ENCODE data around the gene RASAL3. TPM values are rescaled to one million over a fixed set of nuclear protein-coding genes. Genes with fewer than 3 reads are reported as not detected.
A peak's percentile ranks its signal among the peaks of the same experiment; 100 is the strongest.
"Not testable (repeated sequence)": the region's sequence is repeated elsewhere in the genome, so short reads cannot be mapped to it uniquely, and the experiment has no call there.

The RASAL3 gene
- polyA plus RNA-seq = 1 to 10 TPM in 2 of 3 donors, under 1 TPM in 1; 0.86 to 3.9 (median 3.3) TPM

- 27 to 33% (median 32%) methylated on average over 16 to 17 of the region's 17 CpGs for WGBS, 3 donors
- H3K27ac ChIP-seq (ENCODE audit: low read depth, low read length) = peak within 1 kb of the TSS; percentile 46
Observed at GRCh38 chr19:15464394-15465385, at the start of gene RASAL3. TSS of gene RASAL3 (minus strand) at chr19:15464544. CDS start at chr19:15464358, 186 bp downstream.

GRCh38 chr19:15511671-15512424 lies 47.5 kb upstream of the RASAL3 start:
- WGBS, 3 donors = 84 to 95% (median 90%) methylated on average over 19 of the region's 19 CpGs
- no peak overlapping the region for H3K27ac ChIP-seq (ENCODE audit: low read depth, low read length)

- 3 to 7% (median 5%) methylated on average over 38 to 52 of the region's 52 CpGs for WGBS, 3 donors
- no peak within 1 kb of the TSS for H3K27ac ChIP-seq (ENCODE audit: low read depth, low read length)
Observed at GRCh38 chr19:15508035-15508710, 43.8 kb upstream of the RASAL3 start, which contains the start of gene CYP4F22. TSS of gene CYP4F22 (plus strand) at chr19:15508525. CDS start at chr19:15525337, 16,812 bp downstream.

- no peak overlapping the region for H3K27ac ChIP-seq (ENCODE audit: low read depth, low read length)
- 60 to 67% (median 61%) methylated on average over 14 of the region's 14 CpGs for WGBS, 3 donors
Observed at GRCh38 chr19:15507068-15508034, 43.0 kb upstream of the RASAL3 start.

GRCh38 chr19:15506074-15506571 lies 41.8 kb upstream of the RASAL3 start:
- WGBS, 3 donors = 54 to 75% (median 70%) methylated on average over 5 of the region's 5 CpGs
- H3K27ac ChIP-seq (ENCODE audit: low read depth, low read length) = no peak overlapping the region

GRCh38 chr19:15502264-15502663 lies 37.9 kb upstream of the RASAL3 start:
- no peak overlapping the region for H3K27ac ChIP-seq (ENCODE audit: low read depth, low read length)
- WGBS, 3 donors = 26 to 70% (median 47%) methylated on average over 1 of the region's 1 CpG

- no peak overlapping the region for H3K27ac ChIP-seq (ENCODE audit: low read depth, low read length)
- WGBS, 3 donors = 51 to 88% (median 62%) methylated on average over 1 of the region's 1 CpG
Observed at GRCh38 chr19:15501596-15501995, 37.3 kb upstream of the RASAL3 start.

- H3K27ac ChIP-seq (ENCODE audit: low read depth, low read length) = no peak overlapping the region
- WGBS, 3 donors = 60 to 69% (median 64%) methylated on average over 6 of the region's 6 CpGs
Observed at GRCh38 chr19:15498910-15499309, 34.6 kb upstream of the RASAL3 start.

GRCh38 chr19:15498156-15498858 lies 34.0 kb upstream of the RASAL3 start:
- H3K27ac ChIP-seq (ENCODE audit: low read depth, low read length) = no peak overlapping the region
- WGBS, 3 donors = 61 to 66% (median 66%) methylated on average over 10 of the region's 10 CpGs

- no peak overlapping the region for H3K27ac ChIP-seq (ENCODE audit: low read depth, low read length)
- 77 to 96% (median 85%) methylated on average over 1 of the region's 1 CpG for WGBS, 3 donors
Observed at GRCh38 chr19:15495151-15495550, 30.8 kb upstream of the RASAL3 start.

GRCh38 chr19:15488489-15489226 lies 24.3 kb upstream of the RASAL3 start:
- no peak overlapping the region for H3K27ac ChIP-seq (ENCODE audit: low read depth, low read length)
- WGBS, 3 donors = 56 to 72% (median 65%) methylated on average over 13 of the region's 13 CpGs

- WGBS, 3 donors = 87 to 94% (median 88%) methylated on average over 4 of the region's 4 CpGs
- H3K27ac ChIP-seq (ENCODE audit: low read depth, low read length) = no peak overlapping the region
Observed at GRCh38 chr19:15487038-15487437, 22.7 kb upstream of the RASAL3 start.

- 88 to 92% (median 88%) methylated on average over 5 of the region's 5 CpGs for WGBS, 3 donors
- not testable (repeated sequence) for H3K27ac ChIP-seq (ENCODE audit: low read depth, low read length)
Observed at GRCh38 chr19:15485768-15486167, 21.4 kb upstream of the RASAL3 start.

GRCh38 chr19:15480996-15481395 lies 16.7 kb upstream of the RASAL3 start:
- 88 to 91% (median 90%) methylated on average over 7 of the region's 7 CpGs for WGBS, 3 donors
- H3K27ac ChIP-seq (ENCODE audit: low read depth, low read length) = not testable (repeated sequence)

GRCh38 chr19:15479391-15480345 lies 15.3 kb upstream of the RASAL3 start, which contains the start of gene PGLYRP2:
TSS of gene PGLYRP2 (minus strand) at chr19:15479501. CDS start at chr19:15479371, 130 bp downstream.
- no peak within 1 kb of the TSS for H3K27ac ChIP-seq (ENCODE audit: low read depth, low read length)
- 49 to 60% (median 57%) methylated on average over 16 of the region's 16 CpGs for WGBS, 3 donors

Measured in adipose tissue (tissue), 3 donors.